ENCODE measurements around the gene LRRIQ4. TPM values are rescaled to one million over a fixed set of nuclear protein-coding genes. Genes with fewer than 3 reads are reported as not detected.
A peak's percentile ranks its signal among the peaks of the same experiment; 100 is the strongest.

Gene LRRIQ4
- total and polyA plus RNA-seq, 8 donors = 4.6 TPM; not detected in 7

DNA sequence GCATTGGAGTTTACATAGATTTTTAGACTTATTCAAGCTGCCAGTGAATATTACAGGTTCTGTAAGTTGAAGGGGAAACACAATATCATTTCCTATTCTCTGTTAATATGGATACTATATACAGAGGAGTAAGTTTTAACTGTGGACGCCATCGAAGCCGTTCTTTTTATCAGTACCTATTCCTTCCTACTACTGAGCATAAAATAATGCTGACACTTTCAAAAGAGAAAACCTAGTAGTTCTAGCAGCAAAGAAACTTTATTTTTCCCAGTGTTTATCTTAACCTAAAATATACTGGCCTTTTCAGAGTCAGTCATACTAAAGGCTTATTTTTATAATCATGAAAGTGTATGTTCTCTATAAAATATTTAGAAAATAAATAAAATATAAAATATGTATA, 42.8 kb downstream of the LRRIQ4 start:
- Histone ChIP-seq H3K9me3 (no peaks in the 10 kb centered on the region), H3K27ac (no peak overlapping the region), H3K27me3 (no peaks in the 10 kb centered on the region), H3K4me3 (no peak overlapping the region), H3K36me3 (peaks cover 0 to 75% (median 7%) of the 10 kb centered on the region in 4 donors), H3K4me1 (no peaks in the 10 kb centered on the region)
- TF ChIP-seq POLR2A (IDR thresholded peaks at IDR 0.05) (no peak), EP300 (IDR thresholded peaks at IDR 0.05) (no peak), POLR2AphosphoS5 (IDR thresholded peaks at IDR 0.05) (no peak)
- TF ChIP-seq, protein P1, sequence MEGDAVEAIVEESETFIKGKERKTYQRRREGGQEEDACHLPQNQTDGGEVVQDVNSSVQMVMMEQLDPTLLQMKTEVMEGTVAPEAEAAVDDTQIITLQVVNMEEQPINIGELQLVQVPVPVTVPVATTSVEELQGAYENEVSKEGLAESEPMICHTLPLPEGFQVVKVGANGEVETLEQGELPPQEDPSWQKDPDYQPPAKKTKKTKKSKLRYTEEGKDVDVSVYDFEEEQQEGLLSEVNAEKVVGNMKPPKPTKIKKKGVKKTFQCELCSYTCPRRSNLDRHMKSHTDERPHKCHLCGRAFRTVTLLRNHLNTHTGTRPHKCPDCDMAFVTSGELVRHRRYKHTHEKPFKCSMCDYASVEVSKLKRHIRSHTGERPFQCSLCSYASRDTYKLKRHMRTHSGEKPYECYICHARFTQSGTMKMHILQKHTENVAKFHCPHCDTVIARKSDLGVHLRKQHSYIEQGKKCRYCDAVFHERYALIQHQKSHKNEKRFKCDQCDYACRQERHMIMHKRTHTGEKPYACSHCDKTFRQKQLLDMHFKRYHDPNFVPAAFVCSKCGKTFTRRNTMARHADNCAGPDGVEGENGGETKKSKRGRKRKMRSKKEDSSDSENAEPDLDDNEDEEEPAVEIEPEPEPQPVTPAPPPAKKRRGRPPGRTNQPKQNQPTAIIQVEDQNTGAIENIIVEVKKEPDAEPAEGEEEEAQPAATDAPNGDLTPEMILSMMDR (IDR thresholded peaks at IDR 0.05) = no peak
- WGBS, 5 donors = 88 to 99% (median 96%) methylated on average over 3 of the region's 3 CpGs
- no peak for DNase-seq
- intact Hi-C loops (cut with DNase I; ENCODE audit: low total_unique reads) = no loop called here

DNA sequence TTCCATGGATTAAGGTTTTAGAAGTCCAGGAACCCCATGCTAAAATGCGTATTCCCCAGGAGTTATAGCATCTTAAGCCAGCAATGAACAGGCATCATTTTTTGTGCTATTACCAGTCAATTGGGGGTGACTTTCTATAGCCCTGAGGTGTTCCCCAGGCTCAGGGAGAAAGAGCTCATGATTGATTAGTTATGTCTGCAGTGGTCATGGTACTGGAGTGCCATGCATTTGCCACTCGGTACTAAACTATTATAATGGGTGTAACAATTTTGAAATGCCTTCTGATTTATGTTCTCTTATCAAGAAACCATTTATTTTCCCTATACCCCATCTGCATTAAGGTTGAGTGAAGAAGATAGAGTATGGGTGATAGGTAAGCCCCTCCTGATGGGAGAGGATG, 45.1 kb downstream of the LRRIQ4 start:
- H3K27me3 ChIP-seq = peaks cover 0 to 7% (median 0%) of the 10 kb centered on the region in 3 donors
- H3K27ac ChIP-seq = no peak overlapping the region
- H3K36me3 ChIP-seq = peaks cover 0 to 79% (median 13%) of the 10 kb centered on the region in 4 donors
- TF ChIP-seq POLR2AphosphoS5 (IDR thresholded peaks at IDR 0.05) (no peak), EP300 (IDR thresholded peaks at IDR 0.05) (no peak), POLR2A (IDR thresholded peaks at IDR 0.05) (no peak)
- TF ChIP-seq, protein P1 (IDR thresholded peaks at IDR 0.05) = no peak
- H3K9me3 ChIP-seq = no peaks in the 10 kb centered on the region
- H3K4me3 ChIP-seq = no peak overlapping the region
- DNase-seq = no peak
- intact Hi-C loops (cut with DNase I; ENCODE audit: low total_unique reads) = no loop called here
- 69 to 91% (median 85%) methylated on average over 2 of the region's 2 CpGs for WGBS, 5 donors
- peaks cover 0 to under 1% (median 0%) of the 10 kb centered on the region in 4 donors for H3K4me1 ChIP-seq

- Histone ChIP-seq H3K27me3 (peaks cover 0 to 7% (median 0%) of the 10 kb centered on the region in 3 donors), H3K27ac (no peak overlapping the region), H3K4me1 (peaks cover 5 to 21% (median 8%) of the 10 kb centered on the region in 4 donors), H3K36me3 (peaks cover 0 to 44% (median 9%) of the 10 kb centered on the region in 4 donors), H3K9me3 (no peaks in the 10 kb centered on the region), H3K4me3 (no peak overlapping the region)
- intact Hi-C loops (cut with DNase I; ENCODE audit: low total_unique reads) = no loop called here
- WGBS, 5 donors = 79 to 87% (median 85%) methylated on average over 5 of the region's 5 CpGs
- no peak for DNase-seq
- TF ChIP-seq EP300 (IDR thresholded peaks at IDR 0.05) (no peak), POLR2A (IDR thresholded peaks at IDR 0.05) (no peak), POLR2AphosphoS5 (IDR thresholded peaks at IDR 0.05) (no peak)
- TF ChIP-seq, protein P1 (IDR thresholded peaks at IDR 0.05) = no peak
Observed at GRCh38 chr3:169861871-169862270, 49.2 kb downstream of the LRRIQ4 start.

DNA sequence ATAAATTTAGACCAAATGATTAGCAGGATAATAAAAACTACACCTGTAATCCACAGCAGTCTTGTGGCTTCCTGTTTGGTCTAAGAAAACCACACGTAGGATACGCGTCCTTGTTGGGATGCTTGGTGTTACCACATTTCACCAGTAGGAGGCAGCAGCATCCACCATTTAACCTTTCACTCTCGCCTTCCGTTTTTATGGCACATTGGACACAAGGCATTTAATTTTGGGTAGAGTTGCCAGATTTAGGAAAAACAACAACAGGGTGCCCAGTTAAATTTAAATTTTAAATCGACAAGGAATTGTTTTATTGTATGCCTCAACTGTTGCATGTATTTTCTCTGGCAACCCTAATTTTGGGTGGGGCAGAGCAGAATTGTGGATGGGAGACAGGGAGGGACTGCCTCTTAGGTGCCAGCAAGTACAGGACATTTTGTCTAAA, 50.8 kb downstream of the LRRIQ4 start:
- Histone ChIP-seq H3K27ac (no peak overlapping the region), H3K36me3 (peaks cover 0 to 33% (median 6%) of the 10 kb centered on the region in 4 donors), H3K4me3 (no peak overlapping the region), H3K27me3 (peaks cover 0 to 7% (median 0%) of the 10 kb centered on the region in 3 donors), H3K9me3 (no peaks in the 10 kb centered on the region), H3K4me1 (peaks cover 5 to 21% (median 8%) of the 10 kb centered on the region in 4 donors)
- peak; percentile 84 to 91 for DNase-seq
- intact Hi-C loops (cut with DNase I; ENCODE audit: low total_unique reads) = no loop called here
- TF ChIP-seq, protein P1 (IDR thresholded peaks at IDR 0.05) = peak in 6 of 7 experiments; percentile 59 to 95 (median 92)
- TF ChIP-seq POLR2A (IDR thresholded peaks at IDR 0.05) (no peak), POLR2AphosphoS5 (IDR thresholded peaks at IDR 0.05) (peak in 1 of 3 donors; percentile 87)
- WGBS, 5 donors = 1 to 3% (median 2%) methylated on average over 6 of the region's 6 CpGs
